Measurements from ENCODE around the gene PPP2CA.
"Not testable (repeated sequence)": the region's sequence is repeated elsewhere in the genome, so short reads cannot be mapped to it uniquely, and the experiment has no call there.

Gene PPP2CA

GRCh38 chr5:134188092-134188491 is 37.8 kb downstream of the PPP2CA start:
- DNase-seq = no peak

GRCh38 chr5:134184155-134185135 is 41.4 kb downstream of the PPP2CA start:
- peak; percentile 85 for DNase-seq

DNA sequence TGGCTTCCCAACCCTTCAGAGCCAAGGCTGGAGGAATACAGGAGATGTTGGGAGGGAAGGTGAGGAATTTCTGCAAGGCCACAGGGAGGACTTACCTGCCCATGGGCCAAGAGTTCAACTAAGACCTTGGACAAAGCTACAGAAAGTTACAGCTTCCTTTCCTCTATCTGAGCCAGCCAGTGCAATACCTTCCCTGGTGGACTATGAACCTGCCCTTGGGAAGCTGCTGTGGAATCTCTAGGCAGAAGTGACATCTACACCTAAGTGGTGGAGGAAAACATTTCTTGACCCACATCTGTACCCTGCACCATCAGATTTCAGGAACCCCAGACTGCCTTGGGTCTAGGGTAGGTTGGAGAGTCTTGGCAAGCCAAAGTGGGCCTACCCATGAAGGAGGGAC is 42.4 kb downstream of the PPP2CA start:
- no peak for DNase-seq

DNA sequence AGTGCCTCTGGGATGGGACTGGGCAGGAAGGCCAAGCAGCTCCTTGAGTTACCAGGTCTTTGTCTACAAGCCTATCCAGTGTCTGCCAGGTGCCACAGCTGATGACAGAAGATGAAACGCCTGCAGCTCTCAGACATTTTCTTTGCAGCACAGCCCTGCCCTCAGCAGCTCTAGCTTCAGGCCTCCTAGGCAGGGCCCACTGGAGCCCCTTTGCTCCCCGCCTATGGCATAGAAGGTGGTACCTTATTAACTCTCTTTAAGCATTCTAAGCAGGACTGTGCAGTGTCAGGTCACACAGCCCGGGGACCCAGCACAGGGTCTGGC is 47.8 kb downstream of the PPP2CA start:
- no peak for DNase-seq

GRCh38 chr5:134177369-134178095 is 48.3 kb downstream of the PPP2CA start:
- DNase-seq = no peak

DNA sequence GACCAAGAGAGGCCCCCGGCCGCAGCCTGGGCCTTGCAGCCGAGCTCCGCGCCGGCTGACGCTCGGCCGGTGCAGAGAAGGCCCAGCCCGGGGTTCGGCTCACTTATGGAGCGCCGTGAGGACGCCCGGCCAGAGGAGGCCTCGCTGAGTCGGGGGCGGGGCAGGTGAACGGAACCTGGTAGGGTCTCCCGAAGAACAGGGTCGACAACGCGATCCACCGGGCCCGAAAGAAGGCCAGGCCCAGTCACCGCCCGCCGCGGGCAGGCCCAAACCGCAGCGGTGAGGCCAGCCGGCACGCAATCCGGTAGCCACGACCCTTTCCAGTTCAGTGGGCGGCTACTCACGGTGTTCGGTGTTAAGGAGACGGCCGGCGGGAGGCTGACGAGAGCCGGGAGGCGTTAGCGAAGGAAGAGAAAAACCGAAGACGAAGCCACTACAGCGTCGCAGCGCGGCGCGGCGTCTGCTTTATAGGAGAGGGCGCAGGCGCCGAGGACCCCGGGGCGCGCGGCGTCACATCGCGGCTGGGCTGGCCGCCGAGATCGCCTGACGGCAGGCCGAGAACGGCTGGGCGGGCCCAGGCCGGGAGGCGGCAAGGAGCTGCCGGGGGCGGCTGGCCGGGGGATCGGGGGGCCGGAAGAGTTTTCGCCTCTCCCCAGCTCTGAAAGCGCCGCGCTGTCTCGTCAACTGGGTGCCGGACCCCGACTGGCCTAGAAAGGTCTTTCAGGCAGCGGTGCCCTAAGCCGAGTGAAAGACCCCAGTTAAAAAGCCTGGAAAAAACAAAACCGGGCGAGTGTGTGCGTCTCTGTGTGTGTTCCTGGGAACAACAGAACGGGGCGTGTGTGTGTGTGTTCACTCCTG is 49.1 kb downstream of the PPP2CA start, which contains the start of gene SKP1:
Gene SKP1, minus strand, starts transcription at position 440 of the 858 bp plus-strand sequence. CDS start 2,928 bp downstream, outside the sequence.
- peak; percentile 93 for DNase-seq

DNA sequence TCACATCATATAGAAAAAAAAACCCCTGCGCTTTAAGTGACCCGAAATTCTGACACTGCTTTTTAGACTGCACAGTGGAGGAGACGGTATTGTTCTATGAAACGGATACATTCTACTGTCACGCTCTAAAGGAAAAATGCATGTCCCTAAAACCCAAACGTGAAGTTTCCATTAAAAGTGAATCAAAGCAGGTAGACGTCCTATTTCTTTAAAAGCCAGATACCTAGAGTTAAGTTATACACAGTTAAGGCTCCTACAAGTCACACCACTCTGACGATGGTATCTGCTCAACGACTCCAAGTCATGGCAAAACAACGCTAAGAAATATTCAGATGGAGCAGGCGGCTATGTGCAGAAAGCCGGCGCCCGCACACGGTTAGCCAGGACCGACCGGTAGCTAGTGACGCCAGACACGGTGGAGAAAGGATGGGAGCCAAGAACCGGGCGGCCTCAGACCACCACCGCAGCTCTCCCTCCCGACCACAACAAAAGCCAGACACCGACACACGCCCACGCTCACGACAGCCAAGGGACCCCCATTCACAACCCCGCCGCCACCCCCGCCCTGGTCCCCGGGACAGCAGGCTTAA is 49.9 kb downstream of the PPP2CA start:
- DNase-seq = peak; percentile 54

DNA sequence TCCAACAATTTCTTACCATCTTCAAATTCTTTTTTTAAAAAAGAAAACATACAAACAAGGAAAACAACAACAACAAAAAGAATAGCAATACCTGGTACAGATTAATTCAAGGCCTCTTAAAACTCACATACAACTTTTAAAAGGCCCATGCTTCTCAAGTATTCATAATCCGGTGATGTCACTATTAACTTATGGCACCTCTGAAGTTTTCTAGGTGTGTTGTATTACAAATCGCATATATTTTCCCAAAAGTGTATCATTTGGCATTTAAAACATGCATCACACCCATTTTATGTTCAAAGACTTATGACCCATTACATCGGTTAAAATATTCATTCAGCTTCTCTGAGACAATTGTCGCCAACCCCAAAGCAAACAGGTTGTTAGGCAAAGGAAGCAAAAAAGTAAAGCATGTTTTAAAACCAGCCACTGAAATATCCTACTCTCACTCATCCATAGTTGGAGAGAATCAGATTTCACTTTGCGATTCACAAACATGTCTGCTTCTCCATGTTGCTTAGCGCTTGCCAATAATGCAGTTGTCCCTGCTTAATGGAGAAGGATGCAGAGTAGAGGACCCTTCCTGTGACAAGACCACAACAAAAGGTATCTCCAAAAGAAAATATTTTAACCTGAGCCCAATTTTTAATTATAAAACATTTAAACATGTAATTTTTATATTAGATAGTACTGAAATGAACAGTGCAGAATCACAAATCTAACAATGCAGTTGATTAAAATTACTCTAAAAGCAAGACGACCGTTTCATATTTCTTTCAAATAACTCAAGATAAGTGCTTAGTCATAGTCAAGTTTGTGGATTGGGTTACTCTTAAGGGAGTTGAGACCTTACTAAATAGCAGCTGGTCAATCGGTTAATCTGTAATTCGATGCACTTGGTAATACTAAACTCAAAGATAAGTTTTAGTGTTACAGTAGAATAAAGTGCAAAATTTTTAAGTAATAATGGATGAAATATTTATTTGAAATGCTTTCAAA is 50.7 kb downstream of the PPP2CA start:
- peak; percentile 58 for DNase-seq

DNA sequence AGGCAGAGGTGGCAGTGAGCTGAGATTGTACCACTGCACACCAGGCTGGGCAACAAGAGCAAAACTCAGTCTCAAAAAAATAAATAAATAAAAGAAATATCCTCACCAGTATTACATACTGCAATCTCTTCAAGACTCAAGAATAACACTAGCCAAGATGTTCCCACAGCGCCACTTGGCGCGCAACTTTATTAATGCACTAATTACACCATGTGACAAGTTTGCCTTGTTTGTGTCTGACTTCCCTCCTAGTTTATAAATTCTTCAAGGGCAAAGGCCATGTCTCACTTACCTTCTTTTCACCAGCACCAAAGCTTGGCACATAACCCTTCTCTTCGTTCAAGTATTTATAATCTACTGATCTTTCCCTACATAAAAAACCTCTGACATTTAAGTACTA is 53.9 kb downstream of the PPP2CA start:
- DNase-seq = peak; percentile 39

- no peak for DNase-seq
Measured at GRCh38 chr5:134162592-134162991, 63.3 kb downstream of the PPP2CA start.

DNA sequence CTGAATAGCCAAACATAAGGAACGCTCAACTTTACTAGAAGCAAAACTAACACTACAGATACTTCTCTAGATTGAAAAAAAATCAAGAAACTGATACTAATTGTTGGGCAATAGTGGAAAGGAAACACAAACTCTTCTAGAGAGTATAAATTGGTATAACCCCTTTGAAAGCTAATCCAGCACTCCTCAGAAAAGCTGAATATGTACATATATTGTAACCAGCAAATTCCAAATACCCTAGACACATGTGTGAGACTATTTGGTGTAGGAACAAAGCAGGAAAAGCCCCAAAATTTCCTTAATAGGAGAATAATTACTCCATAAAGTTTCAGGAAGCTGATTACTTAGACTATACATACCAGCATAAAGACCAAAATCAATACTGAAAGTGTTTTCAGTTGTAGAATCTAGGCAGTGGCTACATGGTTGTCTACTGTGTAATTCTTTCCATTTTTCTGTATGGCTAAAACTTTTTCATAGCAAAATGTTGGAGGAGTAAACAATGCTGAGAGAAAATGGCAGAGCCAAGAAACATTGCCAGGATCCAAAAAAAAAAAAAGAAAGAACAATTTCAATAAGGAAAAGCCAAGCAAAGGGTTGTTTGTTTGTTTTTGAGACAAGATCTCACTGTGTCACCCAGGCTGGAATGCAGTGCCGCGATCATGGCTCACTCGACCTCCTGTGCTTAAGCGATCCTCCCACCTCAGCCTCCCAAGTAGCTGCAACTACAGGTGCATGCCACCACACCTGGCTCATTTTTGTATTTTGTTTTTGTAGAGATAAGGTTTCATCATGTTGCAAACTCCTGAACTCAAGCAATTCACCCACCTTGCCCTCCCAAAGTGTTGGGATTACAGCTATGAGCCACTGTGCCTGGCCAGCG is 64.1 kb downstream of the PPP2CA start:
- no peak for DNase-seq

GRCh38 chr5:134153657-134154056 is 72.2 kb downstream of the PPP2CA start:
- no peak for DNase-seq

DNA sequence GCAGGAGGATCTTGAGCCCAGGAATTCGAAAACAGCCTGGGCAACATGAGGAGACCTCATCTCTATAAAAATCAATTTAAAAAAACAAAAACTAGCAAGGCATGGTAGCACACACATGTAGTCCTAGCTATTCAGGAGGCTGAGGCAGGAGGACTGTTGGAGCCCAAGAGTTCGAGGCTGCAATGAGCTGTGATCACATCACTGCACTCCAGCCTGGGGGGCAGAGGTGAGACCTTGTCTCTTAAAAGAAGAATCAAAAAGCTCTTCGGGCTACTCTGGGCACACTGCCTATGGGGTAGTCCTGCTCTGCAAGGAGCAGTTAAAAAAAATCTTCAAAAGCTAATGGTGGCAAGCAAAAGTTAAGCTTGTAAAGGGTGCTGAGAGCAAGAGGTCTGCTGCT is 72.6 kb downstream of the PPP2CA start:
- no peak for DNase-seq

DNA sequence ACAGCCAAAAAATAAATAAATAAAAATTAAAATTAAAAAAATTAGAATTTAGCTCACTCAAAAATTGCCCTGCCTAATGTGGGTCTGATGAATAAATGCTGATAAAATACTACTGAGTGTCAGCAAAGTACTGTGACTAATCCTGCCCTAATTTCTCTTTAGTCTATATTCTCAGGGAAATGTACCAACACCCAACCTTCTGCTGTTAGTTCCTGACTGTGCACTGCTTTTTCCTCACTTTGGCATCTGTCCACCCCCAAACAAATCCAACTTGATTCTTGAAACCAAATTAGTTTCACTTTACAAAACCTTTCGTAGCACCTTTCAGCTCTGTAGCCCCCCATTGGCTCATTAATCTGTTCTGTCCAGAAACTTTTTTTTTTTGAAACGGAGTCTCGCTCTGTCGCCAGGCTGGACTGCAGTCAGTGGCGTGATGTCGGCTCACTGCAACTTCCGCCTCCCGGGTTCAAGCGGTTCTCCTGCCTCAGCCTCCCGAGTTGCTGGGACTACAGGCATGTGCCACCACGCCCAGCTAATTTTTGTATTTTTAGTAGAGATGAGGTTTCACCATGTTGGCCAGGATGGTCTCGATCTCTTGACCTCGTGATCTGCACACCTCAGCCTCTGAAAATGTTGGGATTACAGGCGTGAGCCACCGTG is 73.6 kb downstream of the PPP2CA start:
- not testable (repeated sequence) for DNase-seq

DNA sequence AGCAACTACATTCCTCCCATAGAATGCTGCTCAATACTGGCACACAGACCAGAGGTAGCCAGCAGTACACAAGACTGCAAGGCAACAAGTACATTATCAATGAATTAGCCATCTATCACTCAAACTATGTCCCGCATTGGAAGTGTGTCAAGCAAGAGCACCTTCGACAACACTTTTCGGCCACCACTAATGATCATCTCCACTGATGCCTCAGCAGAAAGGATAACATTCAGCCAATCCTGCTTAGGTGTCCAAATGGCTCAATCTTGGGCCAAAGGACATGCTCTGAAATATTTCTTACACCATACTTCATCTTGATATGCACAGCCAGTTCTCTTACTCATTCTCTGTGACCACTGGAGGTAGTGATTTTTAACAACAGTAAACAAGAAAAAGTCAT is 74.2 kb downstream of the PPP2CA start:
- no peak for DNase-seq

GRCh38 chr5:134149571-134150303 is 76.1 kb downstream of the PPP2CA start:
- DNase-seq = no peak

DNA sequence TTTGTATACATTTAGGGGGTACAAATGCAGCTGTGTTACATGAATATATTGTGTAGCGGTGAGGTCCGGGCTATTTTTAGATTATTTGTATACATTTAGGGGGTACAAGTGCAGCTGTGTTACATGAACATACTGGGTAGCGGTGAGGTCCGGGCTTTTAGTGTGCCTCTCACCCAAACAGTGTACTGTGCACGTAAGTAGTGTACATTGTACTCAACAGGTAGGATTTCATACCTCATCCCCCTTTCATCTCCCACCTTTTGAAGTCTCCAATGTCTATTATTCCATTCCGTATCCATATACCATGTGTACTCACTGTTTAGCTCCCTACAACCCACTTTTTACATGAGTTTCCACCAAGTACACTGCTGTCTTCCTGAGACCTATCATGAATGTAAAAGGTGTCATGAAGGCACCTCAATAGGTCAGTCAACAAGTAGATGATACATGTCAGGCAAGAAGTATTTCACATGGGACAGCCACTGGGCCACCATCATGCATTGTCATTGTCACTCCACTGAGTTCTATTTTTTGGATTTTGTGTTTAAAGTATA is 76.8 kb downstream of the PPP2CA start:
- no peak for DNase-seq

- no peak for DNase-seq
Measured at GRCh38 chr5:134148316-134148715, 77.6 kb downstream of the PPP2CA start.

Data from hematopoietic multipotent progenitor cell treated with erythropoietin and hydrocortisone succinate and interleukin-3 and kit ligand, for 4 days (in vitro differentiated cells).